WTC11 (cell line): ENCODE measurements around the gene GYS1. TPM values are rescaled to one million over a fixed set of nuclear protein-coding genes. Genes with fewer than 3 reads are reported as not detected.
"Not testable (repeated sequence)": the region's sequence is repeated elsewhere in the genome, so short reads cannot be mapped to it uniquely, and the experiment has no call there.

Experiments
- ATAC-seq: fragments of 200-7000 bp; cut with Tn5 transposase; 2 replicates; pipeline ENCODE4 v1.10.0; 2021; ENCODE audit warnings: mild to moderate bottlenecking, moderate library complexity
- CTCF ChIA-PET: fragments of 300-600 bp; sonication (Branson Sonifier 250); formaldehyde crosslinking; loops from one replicate; lab custom pipeline; 2021; ENCODE audit warnings: antibody characterized with exemption; lab: Charles Lee
- POLR2A ChIA-PET: fragments of 350-600 bp; sonication (Branson Sonifier 250); formaldehyde crosslinking; loops from one replicate; lab custom pipeline; 2021; ENCODE audit warnings: antibody characterized with exemption; lab: Charles Lee
- DNase-seq: peaks from one replicate; pipeline ENCODE4 v3.0.0; 2021; ENCODE audit warnings: low spot score
- H3K27ac Mint-ChIP-seq: 2 replicates; pipeline ENCODE4 v1.8.0; 2021; ENCODE audit warnings: mixed read lengths
- H3K27me3 Mint-ChIP-seq: 2 replicates; pipeline ENCODE4 v1.8.0; 2021; ENCODE audit warnings: low read depth, mild to moderate bottlenecking, moderate library complexity, mixed read lengths
- H3K36me3 Mint-ChIP-seq: 2 replicates; pipeline ENCODE4 v1.8.0; 2021; ENCODE audit warnings: mixed read lengths
- H3K4me1 Mint-ChIP-seq: 2 replicates; pipeline ENCODE4 v1.8.0; 2022; ENCODE audit warnings: mixed read lengths
- H3K4me3 Mint-ChIP-seq: 2 replicates; pipeline ENCODE4 v1.8.0; 2021; ENCODE audit warnings: mild to moderate bottlenecking, moderate library complexity, mixed read lengths
- H3K9me3 Mint-ChIP-seq: 2 replicates; pipeline ENCODE4 v1.8.0; 2021; ENCODE audit warnings: mixed read lengths
- ELF4 ChIP-seq: sonication (generic); formaldehyde crosslinking; IDR thresholded peaks from 2 replicates; pipeline ENCODE4 v1.8.1; 2022; ENCODE audit warnings: low read depth, mild to moderate bottlenecking, moderate library complexity, missing genetic modification reagents
- FOXP1 ChIP-seq: sonication (generic); formaldehyde crosslinking; IDR thresholded peaks from 2 replicates; pipeline ENCODE4 v1.8.0; 2022; ENCODE audit warnings: missing genetic modification reagents, mild to moderate bottlenecking, moderate library complexity, borderline replicate concordance
- FOXP4 ChIP-seq: sonication (generic); formaldehyde crosslinking; IDR thresholded peaks from 2 replicates; pipeline ENCODE4 v1.8.0; 2022; ENCODE audit warnings: mild to moderate bottlenecking, missing genetic modification reagents
- GRHL2 ChIP-seq: fragments of 250-450 bp; sonication (Bioruptor Pico); IDR thresholded peaks from 2 replicates; pipeline ENCODE4 v1.8.0; 2022; ENCODE audit warnings: mild to moderate bottlenecking, moderate library complexity; ENCODE audit not compliant: insufficient replicate concordance, severe bottlenecking
- HMGXB4 ChIP-seq: sonication (generic); formaldehyde crosslinking; IDR thresholded peaks from 2 replicates; pipeline ENCODE4 v1.8.1; 2023; ENCODE audit warnings: mild to moderate bottlenecking, moderate library complexity, missing genetic modification reagents
- JAZF1 ChIP-seq: fragments of 250-450 bp; sonication (Bioruptor Pico); IDR thresholded peaks from 2 replicates; pipeline ENCODE4 v1.9.0; 2021; ENCODE audit warnings: moderate library complexity, mild to moderate bottlenecking, inconsistent platforms
- MYBL2 ChIP-seq: sonication (generic); formaldehyde crosslinking; IDR thresholded peaks from 2 replicates; pipeline ENCODE4 v1.8.1; 2023; ENCODE audit warnings: mild to moderate bottlenecking, moderate library complexity, missing genetic modification reagents
- NR2C2 ChIP-seq: sonication (generic); formaldehyde crosslinking; IDR thresholded peaks from 2 replicates; pipeline ENCODE4 v1.8.0; 2022; ENCODE audit warnings: mild to moderate bottlenecking, missing genetic modification reagents
- RORB ChIP-seq: fragments of 250-450 bp; sonication (Bioruptor Pico); IDR thresholded peaks from 2 replicates; pipeline ENCODE4 v1.9.0; 2021; ENCODE audit warnings: mild to moderate bottlenecking
- SMAD4 ChIP-seq: sonication (generic); formaldehyde crosslinking; IDR thresholded peaks from 2 replicates; pipeline ENCODE4 v1.8.0; 2022; ENCODE audit warnings: mild to moderate bottlenecking, missing genetic modification reagents
- SP1 ChIP-seq: sonication (generic); formaldehyde crosslinking; conservative IDR thresholded peaks from 2 replicates; pipeline ENCODE4 v1.8.1; 2022; ENCODE audit warnings: missing genetic modification reagents
- ZNF138 ChIP-seq: sonication (generic); formaldehyde crosslinking; conservative IDR thresholded peaks from 2 replicates; pipeline ENCODE4 v1.8.1; 2022; ENCODE audit warnings: mild to moderate bottlenecking, moderate library complexity, missing genetic modification reagents
- ZNF232 ChIP-seq: sonication (generic); formaldehyde crosslinking; IDR thresholded peaks from 2 replicates; pipeline ENCODE4 v1.8.0; 2022; ENCODE audit warnings: mild to moderate bottlenecking, missing genetic modification reagents
- ZNF416 ChIP-seq: fragments of 250-450 bp; sonication (Bioruptor Pico); IDR thresholded peaks from 2 replicates; pipeline ENCODE4 v1.9.0; 2021; ENCODE audit warnings: mild to moderate bottlenecking, inconsistent platforms
- ZNF671 ChIP-seq: fragments of 250-450 bp; sonication (Bioruptor Pico); IDR thresholded peaks from 2 replicates; pipeline ENCODE4 v1.8.0; 2021; ENCODE audit warnings: mild to moderate bottlenecking
- total RNA-seq: library from RNA; stranded (reverse); gene quantifications from 3 replicates; pipeline ENCODE4 v1.2.3, GENCODE V29; 2021
- TF ChIP-seq, protein P1 (sequence below): sonication (generic); formaldehyde crosslinking; IDR thresholded peaks from 2 replicates; pipeline ENCODE4 v1.8.0; 2022; ENCODE audit warnings: mild to moderate bottlenecking, missing genetic modification reagents

Gene GYS1
- total RNA-seq, 1 experiment from 2014 or later, result 52.0 TPM

GRCh38 chr19:49020342-49020741, 27.2 kb upstream of the GYS1 start:
- TF ChIP-seq FOXP4 (no peak), NR2C2 (no peak), ZNF671 (CRISPR knock-in tag) (no peak), ELF4 (CRISPR knock-in tag) (no peak), JAZF1 (CRISPR knock-in tag) (no peak)
- TF ChIP-seq, all 79 proteins: peak for 0
- peaks cover 6% of the 10 kb centered on the region for H3K36me3 Mint-ChIP-seq
- peak; percentile 14 for ATAC-seq
- no peaks in the 10 kb centered on the region for H3K9me3 Mint-ChIP-seq
- ChIA-PET POLR2A (no interaction called here), CTCF (interaction anchor here (0.5 to 6.5 kb wide), 17 partner anchors 8 to 459 kb away, joined by 3 to 78 read pairs (median 7); partner anchors contain the start of genes CGB2, CGB7, GYS1 and LIN7B)
- no peak overlapping the region for H3K27ac Mint-ChIP-seq
- H3K27me3 Mint-ChIP-seq, result peaks cover 48% of the 10 kb centered on the region
- DNase-seq, result peak; percentile 59
- peaks cover 23% of the 10 kb centered on the region for H3K4me1 Mint-ChIP-seq
- no peak overlapping the region; the same call in 1 of the 2 replicates for H3K4me3 Mint-ChIP-seq

- ATAC-seq (peak; percentile 66), DNase-seq (peak; percentile 91)
- Mint-ChIP-seq H3K27me3 (peaks cover 45% of the 10 kb centered on the region), H3K4me3 (peak overlapping the region; percentile 73), H3K9me3 (no peaks in the 10 kb centered on the region), H3K4me1 (peaks cover 23% of the 10 kb centered on the region), H3K36me3 (peaks cover 13% of the 10 kb centered on the region), H3K27ac (no peak overlapping the region; the same call in 1 of the 2 replicates)
- ChIA-PET POLR2A (interaction anchor here (0.6 to 1.7 kb wide), 3 partner anchors 26 to 578 kb away, joined by 3 to 6 read pairs (median 6); partner anchors contain the start of genes GYS1 and RUVBL2), CTCF (interaction anchor here (0.6 to 6.5 kb wide), 29 partner anchors 9 to 850 kb away, joined by 3 to 78 read pairs (median 4); partner anchors contain the start of genes CGB2, CGB7, GYS1 and LIN7B)
- TF ChIP-seq GRHL2 (CRISPR knock-in tag), result no peak
- TF ChIP-seq MYBL2 (CRISPR knock-in tag), result no peak
- no peak for TF ChIP-seq ZNF138 (CRISPR knock-in tag)
- TF ChIP-seq, protein P1, sequence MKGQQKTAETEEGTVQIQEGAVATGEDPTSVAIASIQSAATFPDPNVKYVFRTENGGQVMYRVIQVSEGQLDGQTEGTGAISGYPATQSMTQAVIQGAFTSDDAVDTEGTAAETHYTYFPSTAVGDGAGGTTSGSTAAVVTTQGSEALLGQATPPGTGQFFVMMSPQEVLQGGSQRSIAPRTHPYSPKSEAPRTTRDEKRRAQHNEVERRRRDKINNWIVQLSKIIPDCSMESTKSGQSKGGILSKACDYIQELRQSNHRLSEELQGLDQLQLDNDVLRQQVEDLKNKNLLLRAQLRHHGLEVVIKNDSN (CRISPR knock-in tag), result 0 out of 2 replicates have a peak, but pooled peaks have one; percentile 15
- no peak for TF ChIP-seq ZNF232 (CRISPR knock-in tag)
- TF ChIP-seq HMGXB4 (CRISPR knock-in tag), result no peak
- TF ChIP-seq FOXP1, result no peak
- no peak for TF ChIP-seq RORB
- TF ChIP-seq SMAD4, result peak; percentile 59; the same call in 1 of the 2 replicates
- no peak for TF ChIP-seq ZNF671 (CRISPR knock-in tag)
- TF ChIP-seq ZNF416 (CRISPR knock-in tag), result no peak
- TF ChIP-seq SP1, result 0 out of 2 replicates have a peak, but pooled peaks have one; percentile 18
Measured at GRCh38 chr19:49019242-49019932, 26.3 kb upstream of the GYS1 start.

GRCh38 chr19:49018388-49019241, 25.5 kb upstream of the GYS1 start:
- not testable (repeated sequence) for DNase-seq, ATAC-seq, H3K27ac Mint-ChIP-seq, H3K9me3 Mint-ChIP-seq
- H3K27me3 Mint-ChIP-seq, result peaks cover 45% of the 10 kb centered on the region
- CTCF ChIA-PET, result interaction anchor here (0.6 to 6.5 kb wide), 31 partner anchors 9 to 849 kb away, joined by 3 to 78 read pairs (median 6); partner anchors contain the start of genes CGB2, CGB7, GYS1 and LIN7B
- peak overlapping the region; percentile 73 for H3K4me3 Mint-ChIP-seq
- H3K36me3 Mint-ChIP-seq, result peaks cover 20% of the 10 kb centered on the region
- peaks cover 23% of the 10 kb centered on the region for H3K4me1 Mint-ChIP-seq
- POLR2A ChIA-PET, result interaction anchor here (1.7 kb wide), 1 partner anchor 26 kb away, joined by 6 read pairs; the partner anchor contains the start of genes GYS1 and RUVBL2
